ENCODE data around the gene R3HDML. TPM values are rescaled to one million over a fixed set of nuclear protein-coding genes. Genes with fewer than 3 reads are reported as not detected.

R3HDML gene
- total RNA-seq, 1 donor from 2014 or later: not detected

DNA sequence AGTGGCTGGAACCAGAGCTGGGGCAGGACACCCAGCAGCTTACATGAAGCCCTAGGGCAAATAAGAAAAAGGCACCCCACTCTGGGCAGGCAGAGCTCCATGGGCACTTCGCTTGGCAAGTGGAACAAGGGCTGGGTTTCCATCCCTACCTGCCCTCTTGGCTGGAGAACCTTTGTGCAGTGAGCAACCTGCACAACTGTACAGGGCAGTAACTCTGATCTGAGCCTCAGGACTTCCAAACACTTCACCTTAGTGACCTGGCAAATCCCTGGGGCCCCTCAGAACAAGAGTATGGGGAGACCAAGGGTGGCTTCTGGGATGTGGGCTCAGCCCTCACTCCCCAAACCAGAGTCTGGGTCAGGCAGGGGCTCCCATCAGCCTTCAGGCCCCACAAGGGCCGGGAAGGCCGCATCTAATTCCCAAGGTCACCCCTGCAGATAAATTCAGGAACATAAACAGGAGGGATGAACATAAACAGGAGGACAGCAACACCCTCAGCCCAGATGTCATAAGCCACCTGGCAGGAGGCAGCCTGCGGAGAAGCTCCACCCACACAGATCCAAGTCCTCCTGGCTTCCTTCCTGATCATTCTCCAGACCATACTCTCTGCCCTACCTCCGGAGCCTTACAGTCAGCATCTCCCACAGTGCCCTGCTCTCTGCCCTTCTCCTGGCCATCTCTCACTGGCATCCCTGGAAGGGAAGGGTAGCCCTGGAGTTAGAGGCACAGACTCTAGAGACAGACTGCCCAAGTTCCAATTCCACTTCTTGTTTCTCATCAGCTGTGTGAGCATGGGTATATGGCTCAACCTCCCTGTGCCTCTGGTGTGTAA lies 56.1 kb downstream of the R3HDML start:
- TF ChIP-seq, protein P1, sequence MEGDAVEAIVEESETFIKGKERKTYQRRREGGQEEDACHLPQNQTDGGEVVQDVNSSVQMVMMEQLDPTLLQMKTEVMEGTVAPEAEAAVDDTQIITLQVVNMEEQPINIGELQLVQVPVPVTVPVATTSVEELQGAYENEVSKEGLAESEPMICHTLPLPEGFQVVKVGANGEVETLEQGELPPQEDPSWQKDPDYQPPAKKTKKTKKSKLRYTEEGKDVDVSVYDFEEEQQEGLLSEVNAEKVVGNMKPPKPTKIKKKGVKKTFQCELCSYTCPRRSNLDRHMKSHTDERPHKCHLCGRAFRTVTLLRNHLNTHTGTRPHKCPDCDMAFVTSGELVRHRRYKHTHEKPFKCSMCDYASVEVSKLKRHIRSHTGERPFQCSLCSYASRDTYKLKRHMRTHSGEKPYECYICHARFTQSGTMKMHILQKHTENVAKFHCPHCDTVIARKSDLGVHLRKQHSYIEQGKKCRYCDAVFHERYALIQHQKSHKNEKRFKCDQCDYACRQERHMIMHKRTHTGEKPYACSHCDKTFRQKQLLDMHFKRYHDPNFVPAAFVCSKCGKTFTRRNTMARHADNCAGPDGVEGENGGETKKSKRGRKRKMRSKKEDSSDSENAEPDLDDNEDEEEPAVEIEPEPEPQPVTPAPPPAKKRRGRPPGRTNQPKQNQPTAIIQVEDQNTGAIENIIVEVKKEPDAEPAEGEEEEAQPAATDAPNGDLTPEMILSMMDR (IDR thresholded peaks at IDR 0.05; ENCODE audit: unreplicated experiment): no peak
- H3K36me3 Mint-ChIP-seq (ENCODE audit: insufficient read depth): peaks cover 2% of the 10 kb centered on the region
- no peak overlapping the region for H3K4me3 Mint-ChIP-seq (ENCODE audit: low read depth)

DNA sequence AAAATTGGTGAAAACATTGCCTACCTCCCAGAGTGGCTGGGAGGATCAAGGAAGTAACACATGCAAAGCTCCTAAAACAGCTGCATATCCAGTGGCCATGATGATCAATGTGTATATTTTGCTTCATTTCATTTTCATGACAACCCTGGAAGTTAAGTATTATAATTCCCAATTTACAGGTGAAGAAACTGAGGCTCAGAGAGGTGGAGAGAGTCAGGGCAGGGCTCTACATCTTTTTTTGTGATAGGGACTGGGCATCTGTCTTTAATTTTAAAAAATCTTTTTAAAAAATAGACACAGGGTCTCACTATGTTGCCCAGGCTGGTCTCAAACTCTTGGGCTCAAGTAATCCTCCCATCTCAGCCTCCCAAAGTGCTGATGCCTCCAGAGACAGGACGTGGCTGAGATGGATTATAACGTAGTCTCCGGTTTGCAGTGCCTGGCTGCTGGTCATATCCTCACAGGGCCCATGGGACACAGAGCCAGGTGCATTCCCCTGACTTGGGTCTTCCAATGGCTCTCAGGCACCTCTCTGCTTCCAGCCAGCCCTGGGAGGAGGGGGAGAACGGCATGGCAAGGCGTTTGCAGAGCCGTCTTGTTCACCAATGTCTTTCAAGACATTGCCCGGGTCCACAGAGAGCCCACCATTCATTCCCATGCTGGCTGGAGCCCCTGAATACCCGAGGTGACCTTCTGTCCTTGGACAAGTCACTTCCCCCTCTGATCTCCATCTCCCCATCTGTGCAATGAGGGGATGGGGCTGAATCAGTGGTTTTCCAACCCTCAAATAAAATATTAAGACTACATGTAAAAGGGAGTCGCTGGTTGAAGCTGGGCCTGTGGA lies 57.0 kb downstream of the R3HDML start:
- no peak for DNase-seq (ENCODE audit: low spot score, unreplicated experiment)
- TF ChIP-seq, protein P1 (IDR thresholded peaks at IDR 0.05; ENCODE audit: unreplicated experiment): no peak
- Mint-ChIP-seq H3K4me1 (ENCODE audit: low read depth) (peaks cover 11% of the 10 kb centered on the region), H3K4me3 (ENCODE audit: low read depth) (no peak overlapping the region), H3K9me3 (ENCODE audit: low read depth) (no peaks in the 10 kb centered on the region), H3K27ac (peak overlapping the region; percentile 75), H3K36me3 (ENCODE audit: insufficient read depth) (peaks cover 2% of the 10 kb centered on the region), H3K27me3 (no peaks in the 10 kb centered on the region)

More for the DNA sequence above, 56.1 kb downstream of the R3HDML start:
- Mint-ChIP-seq H3K9me3 (ENCODE audit: low read depth) (no peaks in the 10 kb centered on the region), H3K4me1 (ENCODE audit: low read depth) (peaks cover 13% of the 10 kb centered on the region), H3K27ac (no peak overlapping the region), H3K27me3 (no peaks in the 10 kb centered on the region)
- no peak for DNase-seq (ENCODE audit: low spot score, unreplicated experiment)

DNA sequence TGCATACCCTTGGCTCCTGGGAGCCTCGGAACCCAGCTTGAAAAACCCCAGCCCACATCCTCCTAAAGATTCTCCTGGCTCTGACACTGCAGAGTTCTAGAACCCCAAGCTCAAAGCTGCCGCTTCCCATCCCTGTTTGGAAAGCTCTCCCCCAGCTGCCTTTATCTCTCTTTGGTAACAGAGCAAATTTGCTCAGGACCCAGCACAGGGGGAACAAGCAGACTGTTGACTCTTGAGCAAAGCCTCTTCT lies 57.5 kb downstream of the R3HDML start:
- peaks cover 15% of the 10 kb centered on the region for H3K4me1 Mint-ChIP-seq (ENCODE audit: low read depth)
- H3K9me3 Mint-ChIP-seq (ENCODE audit: low read depth): no peaks in the 10 kb centered on the region
- peaks cover 2% of the 10 kb centered on the region for H3K36me3 Mint-ChIP-seq (ENCODE audit: insufficient read depth)
- no peak for DNase-seq (ENCODE audit: low spot score, unreplicated experiment)
- H3K27me3 Mint-ChIP-seq: no peaks in the 10 kb centered on the region
- TF ChIP-seq, protein P1 (IDR thresholded peaks at IDR 0.05; ENCODE audit: unreplicated experiment): no peak
- no peak overlapping the region for H3K4me3 Mint-ChIP-seq (ENCODE audit: low read depth)
- peak overlapping the region; percentile 75 for H3K27ac Mint-ChIP-seq

DNA sequence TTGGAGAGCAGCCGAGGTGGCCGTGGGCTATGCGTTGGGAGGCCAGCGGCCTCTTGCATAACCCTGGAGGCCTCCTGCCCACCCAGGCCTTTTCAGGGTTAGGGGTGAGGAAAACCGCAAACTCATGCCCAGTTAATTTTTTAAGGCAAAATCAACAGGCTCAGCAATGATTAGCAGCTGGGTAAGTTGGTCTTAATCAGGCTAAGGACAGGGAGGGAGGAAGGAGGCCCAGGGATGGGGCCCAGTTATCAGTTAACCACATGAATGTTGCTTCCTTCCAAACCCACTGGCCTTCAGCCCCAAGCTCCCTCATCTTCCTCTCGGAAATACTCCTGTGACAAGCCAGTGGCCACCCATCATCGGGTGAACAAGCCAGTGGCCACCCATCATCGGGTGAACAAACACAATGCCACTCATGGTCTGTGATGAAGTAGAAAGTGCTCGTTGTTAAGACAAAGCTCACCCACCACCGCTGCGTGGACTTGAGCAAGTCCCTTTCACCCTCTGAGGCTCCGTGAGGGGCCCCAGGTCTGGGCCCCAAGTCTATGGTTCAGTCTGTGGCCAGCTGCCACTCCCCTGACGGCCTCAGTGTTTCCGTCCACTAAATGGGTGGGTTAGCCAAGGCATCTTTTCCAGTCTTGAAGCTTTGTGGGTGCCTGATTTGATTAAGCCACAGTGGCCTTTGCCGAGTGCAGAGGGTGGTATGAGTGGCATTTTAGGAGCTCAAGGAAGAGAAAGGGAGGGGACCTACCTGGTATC lies 58.0 kb downstream of the R3HDML start:
- TF ChIP-seq, protein P1 (IDR thresholded peaks at IDR 0.05; ENCODE audit: unreplicated experiment): no peak
- Mint-ChIP-seq H3K36me3 (ENCODE audit: insufficient read depth) (no peaks in the 10 kb centered on the region), H3K4me3 (ENCODE audit: low read depth) (no peak overlapping the region), H3K9me3 (ENCODE audit: low read depth) (no peaks in the 10 kb centered on the region), H3K27me3 (no peaks in the 10 kb centered on the region), H3K4me1 (ENCODE audit: low read depth) (peaks cover 19% of the 10 kb centered on the region), H3K27ac (peak overlapping the region; percentile 75)
- no peak for DNase-seq (ENCODE audit: low spot score, unreplicated experiment)
